Osteoblast (primary cell): Measurements from ENCODE around the gene CPSF7. TPM values are rescaled to one million over a fixed set of nuclear protein-coding genes. Genes with fewer than 3 reads are reported as not detected.
"Not testable (repeated sequence)": the region's sequence is repeated elsewhere in the genome, so short reads cannot be mapped to it uniquely, and the experiment has no call there.

ENCODE experiments used
- DNase-seq: peaks from one replicate; pipeline ENCODE4 v3.0.0; 2011; ENCODE audit warnings: low spot score, mixed read lengths; ENCODE audit not compliant: insufficient read length; ENCODE audit errors: missing footprints
- H2AFZ ChIP-seq: 2 replicates; pipeline ENCODE4 v1.6.0; 2011; ENCODE audit warnings: mild to moderate bottlenecking, low read length
- H3K27ac ChIP-seq: 2 replicates; pipeline ENCODE4 v1.5.1; 2011; ENCODE audit warnings: mild to moderate bottlenecking, low read depth, low read length, moderate library complexity
- H3K27me3 ChIP-seq: 2 replicates; pipeline ENCODE4 v1.6.0; 2012; ENCODE audit warnings: mild to moderate bottlenecking, control low read depth, inconsistent platforms, low read length, moderate library complexity; ENCODE audit not compliant: insufficient read depth
- H3K36me3 ChIP-seq: 2 replicates; pipeline ENCODE4 v1.5.1; 2011; ENCODE audit warnings: mild to moderate bottlenecking, low read length, control low read depth, moderate library complexity; ENCODE audit not compliant: insufficient read depth
- H3K4me1 ChIP-seq: 2 replicates; pipeline ENCODE4 v1.5.1; 2011; ENCODE audit warnings: mild to moderate bottlenecking, low read length, control low read depth, moderate library complexity; ENCODE audit not compliant: insufficient read depth
- H3K4me2 ChIP-seq: 2 replicates; pipeline ENCODE4 v1.6.0; 2011; ENCODE audit warnings: mild to moderate bottlenecking, low read length; ENCODE audit not compliant: insufficient read depth
- H3K4me3 ChIP-seq: fragments of 200-600 bp; sonication (generic); 3 replicates; pipeline ENCODE4 v1.5.1; 2012; ENCODE audit warnings: mild to moderate bottlenecking, low read length, inconsistent platforms; ENCODE audit not compliant: insufficient read depth
- H3K79me2 ChIP-seq: 2 replicates; pipeline ENCODE4 v1.6.0; 2012; ENCODE audit warnings: mild to moderate bottlenecking, low read length, control low read depth, inconsistent platforms; ENCODE audit not compliant: insufficient read depth
- H3K9me3 ChIP-seq: 2 replicates; pipeline ENCODE4 v1.5.1; 2011; ENCODE audit warnings: low read depth, low read length, control low read depth
- H4K20me1 ChIP-seq: 2 replicates; pipeline ENCODE4 v1.6.0; 2012; ENCODE audit warnings: mild to moderate bottlenecking, low read length, control low read depth; ENCODE audit not compliant: insufficient read depth
- total RNA-seq: library from RNA; depleted of rRNA; stranded (reverse); fragments of >200 nt; gene quantifications from 2 replicates; pipeline ENCODE4 v1.2.3, GENCODE V29; 2012
- TF ChIP-seq, protein P1 (sequence below): IDR thresholded peaks from 2 replicates; pipeline ENCODE4 v1.5.1; 2011; ENCODE audit warnings: mild to moderate bottlenecking, low read depth, low read length, moderate library complexity; ENCODE audit errors: extremely low read depth

Gene CPSF7
- total RNA-seq, 1 donor: 29.0 TPM

DNA sequence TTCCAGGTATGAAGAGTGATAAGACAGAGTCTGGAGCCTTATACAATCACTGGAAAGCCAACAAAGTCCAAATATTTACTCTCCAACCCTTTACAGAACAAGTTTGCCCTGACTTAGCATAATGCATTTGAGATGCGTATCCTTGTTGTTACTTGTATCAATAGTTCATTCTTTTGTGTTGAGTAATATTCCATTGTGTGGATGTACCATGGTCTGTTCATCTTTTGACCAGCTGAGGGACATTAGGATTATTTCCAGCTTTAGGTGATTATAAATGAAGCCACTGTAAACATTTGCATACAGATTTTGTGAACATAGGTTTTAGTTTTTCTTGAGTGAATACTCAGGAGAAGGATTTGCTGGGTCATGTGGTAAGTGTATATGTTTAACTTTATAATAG lies 9.8 kb upstream of the CPSF7 start:
- TF ChIP-seq, protein P1, sequence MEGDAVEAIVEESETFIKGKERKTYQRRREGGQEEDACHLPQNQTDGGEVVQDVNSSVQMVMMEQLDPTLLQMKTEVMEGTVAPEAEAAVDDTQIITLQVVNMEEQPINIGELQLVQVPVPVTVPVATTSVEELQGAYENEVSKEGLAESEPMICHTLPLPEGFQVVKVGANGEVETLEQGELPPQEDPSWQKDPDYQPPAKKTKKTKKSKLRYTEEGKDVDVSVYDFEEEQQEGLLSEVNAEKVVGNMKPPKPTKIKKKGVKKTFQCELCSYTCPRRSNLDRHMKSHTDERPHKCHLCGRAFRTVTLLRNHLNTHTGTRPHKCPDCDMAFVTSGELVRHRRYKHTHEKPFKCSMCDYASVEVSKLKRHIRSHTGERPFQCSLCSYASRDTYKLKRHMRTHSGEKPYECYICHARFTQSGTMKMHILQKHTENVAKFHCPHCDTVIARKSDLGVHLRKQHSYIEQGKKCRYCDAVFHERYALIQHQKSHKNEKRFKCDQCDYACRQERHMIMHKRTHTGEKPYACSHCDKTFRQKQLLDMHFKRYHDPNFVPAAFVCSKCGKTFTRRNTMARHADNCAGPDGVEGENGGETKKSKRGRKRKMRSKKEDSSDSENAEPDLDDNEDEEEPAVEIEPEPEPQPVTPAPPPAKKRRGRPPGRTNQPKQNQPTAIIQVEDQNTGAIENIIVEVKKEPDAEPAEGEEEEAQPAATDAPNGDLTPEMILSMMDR: no peak
- H3K27me3 ChIP-seq: no peaks in the 10 kb centered on the region
- DNase-seq: no peak
- no peak overlapping the region for H3K27ac ChIP-seq
- peaks cover 31% of the 10 kb centered on the region for H4K20me1 ChIP-seq
- no peak overlapping the region for H3K4me3 ChIP-seq
- no peak overlapping the region for H2AFZ ChIP-seq
- no peak overlapping the region for H3K4me2 ChIP-seq
- no peaks in the 10 kb centered on the region for H3K9me3 ChIP-seq
- H3K36me3 ChIP-seq: peaks cover 54% of the 10 kb centered on the region
- peaks cover 87% of the 10 kb centered on the region for H3K79me2 ChIP-seq
- H3K4me1 ChIP-seq: peaks cover 1% of the 10 kb centered on the region

GRCh38 chr11:61437496-61437895 lies 7.7 kb upstream of the CPSF7 start:
- TF ChIP-seq, protein P1: no peak
- H3K9me3 ChIP-seq: no peaks in the 10 kb centered on the region
- no peaks in the 10 kb centered on the region for H3K4me1 ChIP-seq
- no peak overlapping the region for H3K27ac ChIP-seq
- H3K36me3 ChIP-seq: peaks cover 48% of the 10 kb centered on the region
- H2AFZ ChIP-seq: no peak overlapping the region
- no peak overlapping the region for H3K4me2 ChIP-seq
- H3K27me3 ChIP-seq: no peaks in the 10 kb centered on the region
- no peak for DNase-seq
- H4K20me1 ChIP-seq: peaks cover 36% of the 10 kb centered on the region
- no peak overlapping the region for H3K4me3 ChIP-seq
- H3K79me2 ChIP-seq: peaks cover 88% of the 10 kb centered on the region

DNA sequence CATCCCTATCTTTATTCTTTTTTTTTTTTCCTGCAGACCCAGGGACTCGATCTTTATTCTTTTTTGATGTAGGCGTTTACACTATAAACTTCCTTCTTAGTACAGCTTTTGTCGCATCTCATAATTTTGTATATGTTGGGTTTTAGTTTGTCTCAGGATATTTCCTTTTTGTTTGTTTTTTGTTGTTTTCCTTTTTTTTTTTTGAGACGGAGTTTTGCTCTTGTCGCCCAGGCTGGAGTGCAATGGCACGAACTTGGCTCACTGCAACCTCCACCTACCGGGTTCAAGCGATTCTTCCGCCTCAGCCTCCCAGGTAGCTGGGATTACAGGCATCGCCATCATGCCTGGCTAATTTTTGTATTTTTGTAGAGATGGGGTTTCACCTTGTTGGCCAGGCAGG lies 1.1 kb upstream of the CPSF7 start:
- Histone ChIP-seq H3K79me2 (peaks cover 94% of the 10 kb centered on the region), H3K36me3 (peaks cover 29% of the 10 kb centered on the region), H3K4me1 (peaks cover 17% of the 10 kb centered on the region), H3K27ac (peak overlapping the region; percentile 94), H3K4me3 (peak overlapping the region; percentile 95), H4K20me1 (peaks cover 26% of the 10 kb centered on the region), H3K4me2 (peak overlapping the region; percentile 91)
- not testable (repeated sequence) for DNase-seq, H3K27me3 ChIP-seq, H3K9me3 ChIP-seq, H2AFZ ChIP-seq

GRCh38 chr11:61429346-61429690 lies 457 bp downstream of the CPSF7 start:
- Histone ChIP-seq H3K4me2 (peak overlapping the region; percentile 97), H4K20me1 (peaks cover 20% of the 10 kb centered on the region), H3K27ac (peak overlapping the region; percentile 94), H3K79me2 (peaks cover 97% of the 10 kb centered on the region), H3K4me1 (peaks cover 17% of the 10 kb centered on the region), H3K27me3 (no peaks in the 10 kb centered on the region), H3K4me3 (peak overlapping the region; percentile 95), H2AFZ (peak overlapping the region; percentile 77), H3K36me3 (peaks cover 43% of the 10 kb centered on the region), H3K9me3 (no peaks in the 10 kb centered on the region)
- peak; percentile 85 for DNase-seq
- TF ChIP-seq, protein P1: no peak
